8988T (cell line): Measurements from ENCODE around the gene ANAPC7.
"Not testable (repeated sequence)": the region's sequence is repeated elsewhere in the genome, so short reads cannot be mapped to it uniquely, and the experiment has no call there.

Experiments
- DNase-seq: peaks from one replicate; pipeline ENCODE4 v3.0.0; 2011

ANAPC7 gene

DNA sequence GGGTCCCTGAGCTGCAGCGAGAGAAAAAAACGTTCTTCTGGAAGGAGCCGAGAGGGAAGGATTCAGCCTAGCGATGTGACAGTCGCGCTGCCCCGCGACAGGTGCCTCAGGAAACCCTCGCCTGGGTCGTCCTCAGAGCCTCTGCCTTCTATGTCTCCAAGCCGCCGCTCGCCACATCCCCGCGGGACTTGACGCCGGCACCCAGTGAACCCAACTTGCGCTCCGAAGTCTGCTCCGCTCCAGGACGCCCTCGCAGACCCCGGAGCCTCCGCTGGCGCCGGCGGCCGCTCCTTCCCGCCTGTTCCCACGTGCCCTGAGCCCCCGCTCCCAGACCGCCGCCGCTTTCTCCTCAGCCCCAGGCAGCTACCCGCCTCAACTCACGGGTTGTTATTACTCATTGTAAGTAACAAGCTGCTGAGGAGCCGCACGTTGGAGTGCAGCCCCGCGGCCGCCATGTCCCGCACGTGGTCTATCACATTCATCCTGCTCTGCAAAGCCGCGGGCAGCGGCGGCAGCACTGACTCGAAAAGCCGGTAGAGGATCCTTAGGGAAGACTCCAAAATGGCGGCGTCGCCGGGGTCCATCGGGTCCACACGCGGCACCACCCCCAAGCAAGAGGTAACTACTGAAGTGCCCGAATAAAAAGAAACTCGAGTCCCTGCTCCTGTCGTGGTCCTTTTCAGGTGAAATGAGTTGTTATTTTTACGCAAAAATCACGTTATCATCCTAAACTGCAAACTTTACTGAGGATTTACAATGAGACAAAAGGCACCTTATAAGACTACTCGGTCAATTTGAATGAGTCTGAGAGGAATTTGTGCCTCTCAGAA is at the start of gene ANAPC7:
Gene ANAPC7, minus strand, starts transcription at position 563 of the 830 bp plus-strand sequence. Its CDS starts 81 bp downstream, at position 482.
- peak; percentile 53 for DNase-seq

- DNase-seq = no peak
Measured at GRCh38 chr12:110451263-110451662, 47.8 kb upstream of the ANAPC7 start.

DNA sequence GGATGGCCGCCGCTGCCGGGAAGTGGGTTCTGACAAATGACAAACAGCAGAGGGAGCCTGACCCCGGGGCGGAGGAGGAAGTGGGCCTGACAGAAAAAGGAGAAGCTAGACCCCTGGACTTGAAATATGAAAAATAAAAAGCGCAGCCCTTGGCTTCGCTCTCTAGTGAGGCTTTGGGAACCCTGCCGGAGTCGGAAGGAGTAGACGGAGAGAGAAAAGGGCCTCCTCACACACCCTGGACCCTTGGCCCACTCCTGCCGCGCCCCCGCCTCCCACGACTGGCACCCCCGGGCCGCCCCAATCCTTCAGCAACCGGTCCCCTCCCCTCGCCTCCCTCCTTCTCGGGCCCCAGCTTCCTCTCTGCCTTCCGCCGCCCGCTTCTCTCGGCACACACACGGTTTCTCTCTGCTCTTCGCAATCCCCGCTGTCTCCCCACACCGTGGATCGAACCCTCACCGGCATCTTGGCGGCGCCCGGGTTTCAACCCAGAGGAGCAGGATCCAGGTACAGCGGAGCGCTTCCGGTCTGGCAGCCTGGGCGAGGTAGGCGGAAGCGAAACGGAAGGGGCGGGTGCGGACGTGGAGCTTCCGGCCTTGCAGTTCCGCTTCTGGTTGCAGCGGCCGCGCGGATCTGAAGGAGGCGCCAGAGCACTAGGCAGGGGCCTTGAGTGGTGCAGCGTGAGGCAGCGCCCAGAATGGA is 46.4 kb upstream of the ANAPC7 start, which contains the start of gene ARPC3:
Gene ARPC3, minus strand, starts transcription at position 539 of the 699 bp plus-strand sequence. Its CDS starts 77 bp downstream, at position 462.
- DNase-seq = peak; percentile 57

GRCh38 chr12:110444455-110444854 is 40.9 kb upstream of the ANAPC7 start:
- DNase-seq = no peak

- DNase-seq = no peak
Measured at GRCh38 chr12:110436231-110436630, 32.7 kb upstream of the ANAPC7 start.

DNA sequence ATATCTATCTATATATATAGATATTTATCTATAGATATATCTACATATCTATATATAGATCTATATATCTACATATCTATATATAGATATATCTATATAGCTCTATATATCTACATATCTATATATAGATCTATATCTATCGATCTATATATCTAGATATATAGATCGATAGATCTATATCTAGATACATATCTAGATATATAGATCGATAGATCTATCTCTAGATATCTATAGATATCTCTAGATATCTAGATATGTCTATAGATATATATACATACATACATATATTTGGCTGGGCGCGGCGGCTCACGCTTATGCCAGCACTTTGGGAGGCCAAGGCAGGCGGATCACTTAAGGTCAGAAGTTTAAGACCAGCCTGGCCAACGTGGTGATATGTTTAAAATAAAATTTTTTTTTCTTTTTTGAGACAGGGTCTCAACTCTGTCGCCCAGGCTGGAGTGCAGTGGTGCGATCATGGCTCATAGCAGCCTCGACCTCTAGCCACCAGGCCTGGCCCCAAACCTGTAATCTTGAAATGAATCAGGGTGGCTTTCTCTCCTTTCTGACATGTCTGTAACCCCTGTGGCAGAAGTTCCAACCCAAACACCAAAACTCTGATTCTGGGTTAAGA is 28.6 kb upstream of the ANAPC7 start:
- DNase-seq = no peak

- not testable (repeated sequence) for DNase-seq
Measured at GRCh38 chr12:110429676-110430075, 26.2 kb upstream of the ANAPC7 start.

DNA sequence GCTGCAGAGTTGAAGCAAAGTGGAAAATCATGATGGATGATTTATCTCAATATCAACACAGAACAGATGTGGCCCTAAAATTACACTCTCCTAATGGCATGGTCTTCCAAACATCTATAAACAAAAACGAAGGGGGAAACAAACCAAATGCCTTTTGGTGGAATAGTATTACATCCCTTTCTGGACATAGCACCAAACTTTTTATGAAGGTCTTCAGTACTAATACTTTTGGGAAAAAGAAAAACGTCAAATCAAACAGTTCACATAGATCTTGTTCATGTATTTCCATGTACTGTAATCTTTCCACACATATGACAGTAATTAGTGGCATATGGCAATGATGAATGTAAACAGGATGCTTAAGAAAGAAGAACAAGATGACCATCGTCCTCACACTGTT is 22.9 kb upstream of the ANAPC7 start:
- no peak for DNase-seq

- peak; percentile 25 for DNase-seq
Measured at GRCh38 chr12:110424237-110424636, 20.7 kb upstream of the ANAPC7 start.

DNA sequence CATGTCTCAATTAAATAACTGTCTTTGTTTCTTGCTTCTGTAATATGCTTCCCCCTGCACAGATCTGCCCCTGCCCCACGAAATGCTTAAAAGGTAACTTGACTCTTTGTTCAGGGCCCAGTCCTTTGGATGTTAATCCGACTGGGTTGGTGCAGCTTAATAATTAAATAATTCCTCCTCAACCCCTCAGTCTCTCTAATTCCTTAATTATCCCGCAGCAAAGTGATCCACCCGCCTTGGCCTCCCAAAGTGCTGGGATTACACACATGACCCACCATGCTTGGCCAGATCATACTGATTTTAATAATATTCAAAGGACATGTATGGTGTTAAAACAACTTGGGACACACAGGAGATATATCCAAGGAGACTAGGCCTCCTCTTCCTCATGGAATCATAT is 18.2 kb upstream of the ANAPC7 start:
- no peak for DNase-seq

DNA sequence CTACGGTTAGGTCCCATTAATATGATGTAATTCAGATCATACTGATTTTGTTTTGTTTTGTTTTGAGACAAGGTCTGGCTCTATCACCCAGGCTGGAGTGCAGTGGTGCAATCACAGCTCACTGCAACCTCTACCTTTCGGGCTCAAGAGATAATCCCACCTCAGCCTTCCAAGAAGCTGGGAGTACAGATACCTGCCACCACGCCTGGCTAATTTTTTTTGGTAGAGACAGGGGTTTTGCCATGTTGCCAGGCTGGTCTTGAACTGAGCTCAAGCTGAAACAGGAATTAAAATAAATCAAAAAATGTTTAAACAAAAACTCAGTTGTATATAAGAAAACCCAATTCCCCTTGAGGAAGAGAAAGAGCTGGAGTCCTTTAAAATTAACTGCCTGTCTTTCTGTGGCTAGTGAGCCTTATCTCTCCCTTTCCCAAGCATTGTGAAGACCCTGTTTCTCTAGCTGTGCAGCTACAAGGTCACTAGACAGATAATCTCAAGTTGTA is 17.7 kb upstream of the ANAPC7 start:
- no peak for DNase-seq

DNA sequence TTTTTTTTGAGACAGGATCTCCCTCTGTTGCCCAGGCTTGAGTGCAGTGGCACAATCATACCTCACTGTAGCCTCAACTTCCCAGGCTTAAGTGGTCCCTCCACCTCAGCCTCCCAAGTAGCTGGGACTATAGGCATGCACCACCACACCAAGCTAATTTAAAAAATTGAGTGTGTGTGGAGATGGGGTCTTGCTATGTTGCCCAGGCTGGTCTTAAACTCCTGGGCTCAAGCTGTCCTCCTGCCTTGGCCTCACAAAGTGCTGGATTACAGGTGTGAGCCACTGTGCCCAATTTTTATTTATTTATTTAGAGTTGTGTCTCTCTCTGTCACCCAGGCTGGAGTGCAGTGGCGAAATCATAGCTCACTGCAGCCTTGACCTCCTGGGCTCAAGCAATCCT is 17.1 kb upstream of the ANAPC7 start:
- DNase-seq = not testable (repeated sequence)

DNA sequence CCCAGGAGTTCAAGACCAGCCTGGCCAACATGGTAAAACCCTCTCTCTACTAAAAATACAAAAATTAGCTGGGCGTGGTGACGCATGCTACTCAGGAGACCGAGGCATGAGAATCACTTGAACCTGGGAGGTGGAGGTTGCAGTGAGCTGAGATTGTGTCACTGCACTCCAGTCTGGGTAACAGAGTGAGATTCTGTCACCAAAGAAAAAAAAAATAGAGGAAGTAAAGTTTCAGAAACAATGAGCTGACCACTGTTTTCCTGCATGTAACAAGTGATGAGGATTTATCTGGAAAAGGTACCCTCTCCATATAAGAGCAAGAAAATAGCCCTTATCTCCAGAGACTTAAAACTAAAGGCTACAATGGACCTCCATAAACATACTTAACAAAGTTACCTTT is 13.6 kb upstream of the ANAPC7 start:
- not testable (repeated sequence) for DNase-seq

DNA sequence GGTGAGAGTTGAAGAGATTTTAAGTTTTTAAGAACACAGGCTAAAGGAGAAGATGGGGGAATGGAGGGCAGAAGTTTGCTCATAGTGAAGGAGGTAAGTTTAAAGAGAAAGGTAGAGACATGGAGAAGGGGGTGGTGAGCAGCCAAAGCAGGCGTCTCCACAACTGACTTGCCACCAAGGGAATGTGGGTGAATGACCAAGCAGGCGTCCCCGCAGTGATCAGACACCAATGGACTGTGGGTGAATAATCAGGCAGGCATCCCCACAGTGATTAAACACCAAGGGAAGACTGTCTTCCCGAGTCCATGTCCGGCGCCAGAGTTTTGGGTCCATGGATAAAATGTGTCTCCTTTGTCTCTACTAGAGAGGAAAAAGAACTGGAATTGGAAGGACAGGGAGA is 6.6 kb upstream of the ANAPC7 start:
- DNase-seq = not testable (repeated sequence)

GRCh38 chr12:110405126-110405662 is 1.7 kb upstream of the ANAPC7 start:
- DNase-seq = not testable (repeated sequence)

DNA sequence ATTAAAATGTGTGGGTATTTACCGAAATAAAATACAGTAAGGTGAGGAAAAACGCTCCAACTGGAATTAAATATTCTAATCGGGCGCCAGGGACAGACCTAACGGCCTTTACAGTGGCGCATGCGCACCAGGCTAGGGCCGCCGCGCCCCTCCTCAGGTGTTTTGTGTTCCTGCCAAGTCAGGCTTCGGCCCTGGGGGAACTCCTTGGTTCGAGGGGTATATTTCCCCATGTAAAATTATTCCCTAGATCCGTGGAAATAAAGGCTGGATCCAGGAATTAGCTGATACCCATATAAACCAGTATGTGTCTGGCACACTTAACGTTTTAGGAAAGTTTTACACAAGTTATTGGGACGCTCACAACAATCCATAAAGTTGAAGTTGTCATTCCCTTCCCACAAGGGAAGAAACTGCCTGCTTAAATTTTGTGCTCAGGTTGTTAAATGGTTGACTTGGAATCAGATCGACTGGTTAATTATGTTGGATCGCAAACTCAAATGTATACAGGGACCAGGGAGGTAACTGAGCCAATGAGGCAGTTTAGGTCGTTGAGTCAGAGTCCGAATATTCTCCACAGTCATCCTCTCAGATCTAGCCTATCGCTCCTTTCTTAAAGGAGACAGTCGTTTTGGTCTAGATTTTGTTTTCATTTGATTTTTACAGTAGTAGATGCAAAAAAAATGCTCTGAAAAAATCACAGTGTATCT is 621 bp upstream of the ANAPC7 start:
- DNase-seq = peak; percentile 64

DNA sequence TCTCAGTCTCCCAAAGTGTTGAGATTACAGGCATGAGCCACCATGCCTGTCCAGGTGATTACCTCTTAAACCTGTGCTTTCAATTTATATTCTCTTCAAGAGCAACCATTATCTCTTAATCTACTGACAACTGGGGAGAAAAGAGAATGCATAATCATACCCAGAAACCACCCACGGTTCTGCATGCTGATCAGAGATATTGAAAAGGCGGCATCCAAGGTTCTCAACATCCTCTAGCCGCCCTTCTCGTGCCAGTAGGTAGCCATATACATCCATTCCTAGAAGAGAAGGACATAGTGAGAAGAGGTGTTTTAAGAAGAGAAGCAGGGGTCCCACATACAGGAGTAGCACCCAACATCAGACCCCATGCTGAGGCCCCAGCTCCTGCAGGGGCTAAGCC is 20.8 kb downstream of the ANAPC7 start:
- DNase-seq = no peak

GRCh38 chr12:110379631-110380030 is 23.9 kb downstream of the ANAPC7 start:
- no peak for DNase-seq

DNA sequence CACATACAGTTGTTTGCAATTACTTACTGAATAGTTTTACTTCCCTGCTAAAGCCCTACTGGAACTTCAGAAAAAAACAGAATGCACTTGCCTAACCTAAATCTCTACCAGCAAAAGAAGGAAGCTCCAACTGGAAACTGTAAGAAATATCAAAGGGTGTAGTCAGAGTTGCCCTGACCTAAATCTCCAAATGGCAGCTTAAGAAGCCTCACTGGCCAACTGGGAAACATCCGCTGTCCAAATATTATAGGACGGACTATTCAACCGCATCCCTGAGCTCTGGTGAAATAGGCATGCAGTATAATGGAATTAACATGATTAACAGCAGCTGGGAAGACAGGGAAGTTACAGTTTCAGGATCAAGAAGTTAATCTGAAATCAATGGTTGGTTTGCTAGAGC is 24.3 kb downstream of the ANAPC7 start:
- DNase-seq = no peak

- DNase-seq = not testable (repeated sequence)
Measured at GRCh38 chr12:110378131-110378790, 25.2 kb downstream of the ANAPC7 start.

GRCh38 chr12:110373962-110374611 is 29.4 kb downstream of the ANAPC7 start:
- DNase-seq = no peak
